ENCODE results near the gene LCMT2. TPM values are rescaled to one million over a fixed set of nuclear protein-coding genes. Genes with fewer than 3 reads are reported as not detected.

LCMT2 gene
- total and polyA plus RNA-seq, 2 of the 8 experiments (the other 6 are each of a cell fraction or from before 2014, with no cell fraction given): 11.2 to 11.9 TPM

- TF ChIP-seq SIX5 (IDR thresholded peaks at IDR 0.05; ENCODE audit: low read depth, low read length) (no peak), RNF2 (IDR thresholded peaks at IDR 0.05; ENCODE audit: borderline replicate concordance, low read depth, low read length, missing control alignments, poor library complexity, severe bottlenecking) (no peak), TCF12 (IDR thresholded peaks at IDR 0.05; ENCODE audit: low read depth, low read length) (no peak), CTCF (IDR thresholded peaks at IDR 0.05; ENCODE audit: control extremely low read depth in 1 of 3, insufficient read depth in 1 of 3, low read depth in 1 of 3, low read length in 3 of 3) (no peak), NRF1 (IDR thresholded peaks at IDR 0.05; ENCODE audit: low read depth, low read length) (no peak), BCL11A (IDR thresholded peaks at IDR 0.05; ENCODE audit: low read depth in 2 of 2, low read length in 2 of 2) (no peak), CEBPB (IDR thresholded peaks at IDR 0.05; ENCODE audit: low read depth, low read length) (no peak), KDM1A (IDR thresholded peaks at IDR 0.05; ENCODE audit: borderline replicate concordance, low read length) (no peak)
Observed at GRCh38 chr15:43283526-43283925, 46.8 kb downstream of the LCMT2 start (continued).

Data from H1 (cell line).